ENCODE results near the gene ITGA2B.
"Not testable (repeated sequence)": the region's sequence is repeated elsewhere in the genome, so short reads cannot be mapped to it uniquely, and the experiment has no call there.

ITGA2B gene

GRCh38 chr17:44389281-44389680 is at the start of gene ITGA2B:
ITGA2B (minus strand) TSS chr17:44389649; CDS start chr17:44389473, 176 bp downstream.
- no peak for DNase-seq

- no peak for DNase-seq
These were observed 49.7 kb upstream of the ITGA2B start for GRCh38 chr17:44439168-44439567.

- peak; percentile 37 for DNase-seq
These were observed 49.2 kb upstream of the ITGA2B start for GRCh38 chr17:44438636-44439035.

GRCh38 chr17:44436336-44436735 is 46.9 kb upstream of the ITGA2B start:
- no peak for DNase-seq

GRCh38 chr17:44432254-44433157 is 43.1 kb upstream of the ITGA2B start:
- DNase-seq, result no peak

GRCh38 chr17:44424828-44425461 is 35.5 kb upstream of the ITGA2B start:
- no peak for DNase-seq

- no peak for DNase-seq
These were observed 28.1 kb upstream of the ITGA2B start for GRCh38 chr17:44417553-44417952.

GRCh38 chr17:44416558-44417289 is 27.3 kb upstream of the ITGA2B start:
- DNase-seq, result no peak

- DNase-seq, result no peak
These were observed 25.1 kb upstream of the ITGA2B start for GRCh38 chr17:44414394-44415155.

- DNase-seq, result no peak
These were observed 20.0 kb upstream of the ITGA2B start for GRCh38 chr17:44409309-44410028.

- DNase-seq, result no peak
These were observed 19.3 kb upstream of the ITGA2B start for GRCh38 chr17:44408786-44409185.

GRCh38 chr17:44402564-44403172 is 13.2 kb upstream of the ITGA2B start:
- no peak for DNase-seq

GRCh38 chr17:44400226-44400847 is 10.9 kb upstream of the ITGA2B start:
- no peak for DNase-seq

GRCh38 chr17:44398692-44399691 is 9.5 kb upstream of the ITGA2B start:
- no peak for DNase-seq

GRCh38 chr17:44397479-44398440 is 8.3 kb upstream of the ITGA2B start:
- DNase-seq, result no peak

GRCh38 chr17:44396946-44397345 is 7.5 kb upstream of the ITGA2B start:
- DNase-seq, result no peak

- no peak for DNase-seq
These were observed 5.4 kb upstream of the ITGA2B start for GRCh38 chr17:44394833-44395232.

- not testable (repeated sequence) for DNase-seq
These were observed 4.7 kb upstream of the ITGA2B start for GRCh38 chr17:44394112-44394511.
